Activated CD4-positive, alpha-beta T cell treated with anti-CD3 and anti-CD28 coated beads for 48 hours (primary cell): ENCODE data around the gene E4F1.
A peak's percentile ranks its signal among the peaks of the same experiment; 100 is the strongest.

ENCODE experiments used
- DNase-seq: peaks from one replicate; pipeline ENCODE4 v3.0.0-alpha.2; 2020

Gene E4F1

GRCh38 chr16:2206780-2207433 lies 16.5 kb upstream of the E4F1 start:
- DNase-seq, result no peak

- no peak for DNase-seq
Measured at GRCh38 chr16:2207872-2208271, 15.5 kb upstream of the E4F1 start.

DNA sequence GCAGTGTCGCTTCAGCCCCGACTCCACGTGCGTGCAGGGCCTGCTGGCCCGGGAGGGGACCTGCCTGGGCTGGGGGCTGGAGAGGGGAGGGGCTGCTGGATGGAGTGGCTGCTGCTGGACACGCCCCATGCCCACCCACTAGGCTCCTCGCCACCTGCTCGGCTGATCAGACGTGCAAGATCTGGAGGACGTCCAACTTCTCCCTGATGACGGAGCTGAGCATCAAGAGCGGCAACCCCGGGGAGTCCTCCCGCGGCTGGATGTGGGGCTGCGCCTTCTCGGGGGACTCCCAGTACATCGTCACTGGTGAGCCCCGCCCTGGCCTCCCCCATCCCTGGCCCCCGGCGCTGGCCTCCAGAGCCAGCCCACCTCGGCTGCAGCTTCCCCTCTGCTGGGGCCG lies 15.1 kb upstream of the E4F1 start:
- no peak for DNase-seq

- no peak for DNase-seq
Measured at GRCh38 chr16:2208772-2209171, 14.6 kb upstream of the E4F1 start.

GRCh38 chr16:2209258-2210008 lies 14.0 kb upstream of the E4F1 start:
- DNase-seq, result no peak

DNA sequence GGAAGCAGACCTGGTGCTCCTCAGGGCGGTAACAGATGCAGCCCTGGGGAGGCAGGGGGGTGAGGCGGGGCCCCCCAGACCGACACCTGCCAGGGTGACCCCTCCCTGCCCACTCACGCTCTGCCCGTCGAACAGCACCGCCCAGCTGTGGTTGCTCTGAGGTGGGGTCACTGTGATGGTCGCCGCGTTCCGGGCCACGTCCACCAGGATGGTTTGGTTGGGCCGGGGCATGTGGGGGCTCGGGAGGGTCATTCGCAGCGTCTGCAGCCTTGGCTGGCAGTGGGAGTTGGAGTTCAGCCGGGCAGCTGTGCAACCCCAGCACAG lies 13.4 kb upstream of the E4F1 start:
- DNase-seq, result no peak

DNA sequence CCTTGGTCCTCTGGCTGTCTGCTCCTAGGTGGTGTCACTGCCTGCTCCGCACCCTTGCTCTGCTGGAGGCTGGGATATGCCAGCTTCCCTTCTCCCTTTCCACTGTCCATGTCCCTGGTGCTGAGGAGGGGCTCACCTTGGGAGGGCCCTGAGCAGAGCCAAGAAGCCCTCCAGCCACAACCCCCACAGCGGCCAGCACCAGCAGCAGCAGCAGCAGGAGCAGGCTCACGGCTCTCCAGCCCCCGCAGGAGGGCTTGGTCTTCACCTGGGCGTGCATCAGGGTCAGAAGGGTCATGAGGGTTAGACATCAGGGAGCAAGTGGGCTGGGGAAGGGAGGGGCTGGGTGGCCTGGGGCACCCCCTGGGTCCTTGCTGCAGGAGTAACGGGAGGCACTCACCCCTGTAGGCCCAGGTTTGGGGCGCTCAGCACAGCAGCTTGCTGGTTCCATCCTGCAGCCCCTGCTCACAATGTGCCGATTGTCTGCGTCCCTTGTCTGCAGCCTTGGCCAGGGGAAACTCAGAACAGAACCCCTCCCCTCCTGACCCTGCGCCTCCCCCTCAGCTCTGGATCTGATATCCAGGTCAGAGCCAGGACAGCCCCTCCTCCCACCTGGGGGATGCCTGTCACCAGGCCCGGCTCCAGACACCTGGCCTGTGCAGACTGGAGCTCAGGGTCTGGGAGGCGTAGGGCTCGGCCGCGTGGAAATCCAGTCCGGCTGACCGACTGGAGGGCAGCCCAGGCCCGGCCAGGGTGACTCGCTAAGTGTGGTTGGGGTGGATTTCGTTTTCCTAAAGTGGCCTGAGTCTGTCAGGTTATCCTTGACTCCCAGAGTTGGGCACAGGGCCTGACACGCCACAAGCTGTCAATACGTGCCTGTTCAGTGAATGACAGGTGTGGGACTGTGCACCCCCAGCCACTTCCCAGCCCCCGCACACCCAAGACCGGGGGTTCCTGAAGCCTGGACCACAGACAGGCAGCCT lies 12.7 kb upstream of the E4F1 start, which contains the start of gene BRICD5:
TSS of gene BRICD5 (minus strand) at position 478 of the 980 bp plus-strand sequence. CDS start at position 448, 30 bp downstream.
- DNase-seq, result no peak

DNA sequence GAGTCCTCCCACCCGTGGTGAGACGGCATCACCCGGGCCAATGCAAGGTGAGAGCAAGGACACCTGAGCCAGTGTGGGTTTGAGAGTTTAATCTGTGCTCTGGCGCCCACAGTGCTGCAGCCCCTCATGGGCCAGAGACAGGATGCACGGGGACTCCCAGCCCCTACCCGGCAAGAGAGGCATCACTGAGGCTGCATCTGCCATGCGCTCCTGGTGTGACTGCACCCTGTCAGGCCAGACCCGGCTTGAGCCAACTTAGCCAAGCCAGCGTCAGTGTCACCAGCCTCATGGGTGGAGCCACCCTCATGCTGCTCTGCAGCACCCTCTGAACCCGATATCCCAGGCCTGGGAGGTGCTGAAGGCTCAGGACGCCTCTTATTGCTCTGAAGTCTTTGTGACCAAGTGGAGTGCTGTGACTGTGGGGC lies 11.5 kb upstream of the E4F1 start:
- DNase-seq, result no peak

GRCh38 chr16:2212362-2213324 lies 10.7 kb upstream of the E4F1 start:
- DNase-seq, result no peak

DNA sequence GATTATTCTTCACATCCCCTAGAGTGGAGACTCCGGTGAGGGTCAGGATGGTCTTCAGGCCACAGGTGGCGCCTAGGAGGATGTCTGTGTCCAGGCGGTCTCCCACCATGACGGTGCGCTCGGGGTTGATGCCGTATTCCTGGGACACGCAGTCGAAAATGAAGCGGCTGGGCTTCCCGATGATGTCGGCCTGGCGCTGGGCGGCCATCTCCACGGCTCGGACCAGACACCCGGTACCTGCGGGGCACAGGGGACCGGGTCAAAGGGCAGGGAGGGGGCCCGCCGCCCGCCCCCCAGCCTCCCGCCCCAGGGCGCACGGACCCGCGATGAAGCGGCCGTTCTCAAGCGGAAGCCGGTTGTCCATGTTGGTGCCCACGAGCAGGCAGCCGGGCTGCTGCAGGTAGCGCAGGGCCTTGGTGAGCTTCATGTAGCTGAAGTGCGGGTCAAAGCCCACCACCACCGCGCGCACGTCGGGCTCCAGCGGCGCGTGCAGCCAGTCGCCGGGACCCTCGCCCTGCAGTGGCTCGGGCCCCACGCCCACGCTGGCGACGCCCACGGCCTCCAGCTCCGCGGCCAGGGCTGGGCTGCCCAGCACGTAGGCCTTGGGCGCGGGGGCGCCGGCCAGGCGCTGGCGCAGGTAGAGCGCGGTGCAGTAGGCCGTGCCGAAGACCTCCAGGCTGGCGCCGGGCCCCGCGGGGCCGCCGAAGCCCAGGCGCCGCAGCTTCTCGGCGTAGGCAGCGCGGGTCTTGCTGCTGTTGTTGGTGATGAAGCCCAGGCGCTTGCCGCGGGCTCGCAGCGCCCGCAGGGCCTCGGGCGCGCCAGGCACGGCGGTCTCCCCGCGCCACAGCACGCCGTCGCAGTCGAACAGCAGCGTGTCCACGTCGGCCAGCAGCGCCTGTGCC lies 9.3 kb upstream of the E4F1 start:
- no peak for DNase-seq

GRCh38 chr16:2214719-2214968 lies 8.7 kb upstream of the E4F1 start, which contains the start of gene PGP:
Gene PGP, minus strand, starts transcription at chr16:2214840. Its CDS starts 63 bp downstream, at chr16:2214777.
- DNase-seq, result no peak

DNA sequence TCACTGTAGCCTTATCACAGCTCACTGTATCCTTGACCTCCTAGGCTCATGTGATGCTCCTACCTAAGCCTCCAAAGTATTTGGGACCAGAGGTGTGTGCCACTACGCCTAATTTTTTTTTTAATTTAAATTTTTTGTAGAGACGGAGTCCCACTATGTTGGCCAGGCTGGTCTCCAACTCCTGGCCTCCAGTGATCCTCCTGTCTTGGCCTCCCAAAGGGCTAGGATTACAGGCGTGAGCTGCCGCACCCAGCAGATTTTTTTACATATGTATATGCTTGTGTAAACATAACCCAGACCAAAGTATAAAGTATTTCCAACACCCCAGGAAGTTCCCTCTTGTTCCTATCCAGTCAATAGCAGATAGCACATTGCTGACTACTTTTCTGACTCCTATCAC lies 7.1 kb upstream of the E4F1 start:
- no peak for DNase-seq

DNA sequence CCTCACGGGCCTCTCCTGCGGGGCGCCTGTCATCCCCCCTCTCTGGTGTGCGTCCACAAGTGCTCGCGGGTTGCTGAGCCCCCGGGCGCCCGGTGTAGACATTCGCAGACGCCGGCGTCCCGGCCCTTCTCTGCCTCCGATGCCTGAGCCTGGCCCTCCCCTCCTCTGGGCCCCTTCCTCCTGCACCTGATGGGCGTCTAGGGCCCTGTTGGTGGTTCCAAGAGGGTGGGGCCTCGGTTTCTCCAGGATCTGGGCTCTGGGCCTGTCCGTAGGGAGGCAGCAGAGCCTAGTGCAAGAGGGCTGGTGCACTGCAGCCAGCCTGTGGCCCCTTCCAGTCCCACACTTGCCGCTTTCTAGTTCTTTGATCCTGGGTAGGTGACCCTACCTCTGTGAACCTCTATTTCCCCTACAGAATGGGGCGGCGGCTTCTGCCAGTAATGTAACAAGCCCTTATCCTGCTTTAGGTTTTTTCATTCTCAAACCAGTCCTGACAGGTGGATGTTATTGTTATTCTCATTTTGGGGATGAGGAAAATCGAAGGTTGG lies 623 bp downstream of the E4F1 start:
- peak; percentile 48 for DNase-seq

- no peak for DNase-seq
Measured at GRCh38 chr16:2226245-2226793, 2.9 kb downstream of the E4F1 start.

GRCh38 chr16:2226918-2227317 lies 3.5 kb downstream of the E4F1 start:
- DNase-seq, result no peak

GRCh38 chr16:2228161-2228824 lies 4.9 kb downstream of the E4F1 start:
- no peak for DNase-seq

DNA sequence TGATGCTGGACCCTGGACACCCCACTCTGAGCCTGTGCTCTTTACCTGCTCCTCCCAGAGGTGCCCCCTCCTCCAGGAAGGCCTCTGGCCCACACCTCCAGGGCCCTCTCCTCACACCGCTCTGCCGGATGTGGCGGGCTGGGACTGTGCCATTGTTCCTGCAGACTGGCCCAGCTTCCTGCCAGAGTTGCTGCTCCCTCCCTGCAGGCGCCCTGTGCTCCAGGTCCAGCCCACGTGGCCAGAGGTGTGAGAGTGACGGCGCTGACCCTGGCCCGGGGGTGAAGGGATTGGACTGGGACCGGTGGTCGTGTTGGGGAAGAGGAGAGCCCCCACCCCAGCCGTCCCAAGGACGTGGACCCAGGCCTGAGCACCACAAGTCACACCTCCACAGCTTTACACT lies 5.7 kb downstream of the E4F1 start:
- DNase-seq, result no peak

DNA sequence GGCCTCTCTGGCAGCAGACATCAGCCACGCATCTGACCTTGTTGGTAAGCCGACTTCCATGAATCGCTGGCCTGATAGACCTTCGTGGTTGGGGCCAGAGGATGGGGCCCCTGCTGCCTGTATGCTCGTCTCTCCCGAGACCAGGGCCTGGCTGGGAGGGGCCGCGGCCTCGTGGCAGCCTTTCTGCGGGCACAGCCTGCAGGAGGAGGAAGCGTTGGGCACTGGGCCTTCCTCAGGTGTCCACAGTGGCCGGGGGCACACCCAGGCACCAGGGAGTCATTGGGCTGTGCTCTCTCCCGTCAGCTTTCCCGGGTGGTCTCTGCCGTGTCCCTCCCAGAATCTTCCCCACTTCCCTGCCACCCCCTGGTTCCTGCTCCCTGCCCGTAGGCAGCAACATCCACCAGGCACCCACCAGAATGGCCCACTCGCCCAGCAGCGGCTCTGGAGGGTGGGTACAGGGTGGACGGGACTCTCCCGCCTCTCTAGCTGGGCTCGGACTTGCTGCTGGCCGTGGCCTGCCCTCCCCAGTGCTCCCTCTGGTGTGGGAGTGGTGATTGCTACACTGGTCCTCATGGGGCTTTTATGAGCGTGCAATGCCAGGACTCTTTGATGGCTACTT lies 6.3 kb downstream of the E4F1 start:
- no peak for DNase-seq

- no peak for DNase-seq
Measured at GRCh38 chr16:2230376-2230775, 7.0 kb downstream of the E4F1 start.
